H1 (cell line): ENCODE data around the gene SRMS. TPM values are rescaled to one million over a fixed set of nuclear protein-coding genes. Genes with fewer than 3 reads are reported as not detected.
A peak's percentile ranks its signal among the peaks of the same experiment; 100 is the strongest.

Source experiments
- CTCF ChIA-PET: fragments of 300-600 bp; sonication (Branson Sonifier 250); formaldehyde crosslinking; loops from one replicate; lab custom pipeline; 2021; ENCODE audit not compliant: partially characterized antibody; lab: Charles Lee
- POLR2A ChIA-PET: fragments of 300-600 bp; sonication (Branson Sonifier 250); formaldehyde crosslinking; loops from one replicate; lab custom pipeline; 2021; ENCODE audit warnings: inconsistent platforms; ENCODE audit not compliant: partially characterized antibody; lab: Charles Lee
- DNase-seq, 2 experiments: peaks; one replicate each; pipeline versions ENCODE4 v3.0.0 to v3.0.0-alpha.2; 2010 to 2022; ENCODE audit warnings: low spot score in 2 of 2, low read depth in 1 of 2, mixed read lengths in 1 of 2
- FAIRE-seq: peaks from 2 replicates; lab custom pipeline; 2011; peaks lifted over from hg19 to GRCh38; lab: Jason Lieb, UNC
- H2AFZ ChIP-seq: 2 replicates; pipeline ENCODE4 v1.8.1; 2012; ENCODE audit warnings: low read length, inconsistent platforms
- H2AK5ac ChIP-seq: 2 replicates; pipeline ENCODE4 v1.6.1; 2013; ENCODE audit warnings: low read depth, low read length
- H2BK120ac ChIP-seq: replicated peaks from 2 replicates; pipeline ENCODE3; 2013; ENCODE audit warnings: low read depth, low read length, inconsistent platforms
- H2BK12ac ChIP-seq: 2 replicates; pipeline ENCODE4 v1.6.1; 2013; ENCODE audit warnings: low read depth, low read length
- H2BK15ac ChIP-seq: 2 replicates; pipeline ENCODE4 v1.6.1; 2013; ENCODE audit warnings: low read length
- H2BK20ac ChIP-seq: 2 replicates; pipeline ENCODE4 v1.6.1; 2013; ENCODE audit warnings: low read length
- H2BK5ac ChIP-seq: 2 replicates; pipeline ENCODE4 v1.6.1; 2013; ENCODE audit warnings: low read depth, low read length
- H3K14ac ChIP-seq: 2 replicates; pipeline ENCODE4 v1.6.1; 2013; ENCODE audit warnings: inconsistent platforms; ENCODE audit not compliant: insufficient read length
- H3K18ac ChIP-seq: 2 replicates; pipeline ENCODE4 v1.6.1; 2013; ENCODE audit warnings: low read length; ENCODE audit errors: extremely low read depth
- H3K23ac ChIP-seq: 2 replicates; pipeline ENCODE4 v1.6.1; 2013; ENCODE audit warnings: inconsistent platforms; ENCODE audit not compliant: insufficient read length
- H3K23me2 ChIP-seq: 2 replicates; pipeline ENCODE4 v1.6.1; 2013; ENCODE audit warnings: low read depth, low read length
- H3K27ac ChIP-seq: 2 replicates; pipeline ENCODE4 v1.6.1; 2011; ENCODE audit warnings: low read depth, low read length, inconsistent platforms
- H3K27me3 ChIP-seq, 4 experiments: replicated peaks in 1 of 4; 1 replicate in 1 of 4; 2 replicates in 3 of 4; pipeline versions ENCODE4 v1.6.1 to v1.8.1; 2011 to 2013; ENCODE audit warnings: low read length in 3 of 4, mild to moderate bottlenecking in 3 of 4, inconsistent platforms in 2 of 4, mixed read lengths in 2 of 4, moderate library complexity in 1 of 4; ENCODE audit not compliant: control insufficient read depth in 3 of 4, insufficient read depth in 3 of 4; ENCODE audit errors: extremely low read depth in 1 of 4
- H3K36me3 ChIP-seq, 4 experiments: 2 replicates each; pipeline versions ENCODE4 v1.6.1 to v1.8.1; 2011 to 2013; ENCODE audit warnings: mild to moderate bottlenecking in 4 of 4, low read length in 3 of 4, moderate library complexity in 2 of 4, control low read depth in 1 of 4, inconsistent platforms in 1 of 4; ENCODE audit not compliant: insufficient read depth in 4 of 4, control insufficient read depth in 2 of 4
- H3K4ac ChIP-seq: replicated peaks from 2 replicates; pipeline ENCODE3; 2013; ENCODE audit warnings: low read length, low read depth, mixed read lengths, inconsistent platforms; ENCODE audit not compliant: insufficient read length
- H3K4me1 ChIP-seq, 4 experiments: replicated peaks in 1 of 4; 1 replicate in 1 of 4; 2 replicates in 3 of 4; pipeline versions ENCODE4 v1.6.1 to v1.8.1; 2011 to 2013; ENCODE audit warnings: low read length in 3 of 4, inconsistent platforms in 2 of 4, mixed read lengths in 1 of 4; ENCODE audit not compliant: insufficient read depth in 4 of 4, control insufficient read depth in 3 of 4
- H3K4me2 ChIP-seq, 2 experiments: 2 replicates each; pipeline versions ENCODE4 v1.6.1 to v1.8.1; 2011 to 2013; ENCODE audit warnings: low read depth in 2 of 2, low read length in 2 of 2, control low read depth in 1 of 2, inconsistent platforms in 1 of 2, mild to moderate bottlenecking in 1 of 2; ENCODE audit not compliant: insufficient read depth in 1 of 2
- H3K4me3 ChIP-seq, 4 experiments: fragments of 200-600, 300-600 bp in 1 of 4; sonication (generic), shearing (Covaris generic), sonication (Bioruptor Twin) in 1 of 4; 2 replicates each; pipeline versions ENCODE4 v1.5.1 to v1.8.1; 2011 to 2016; ENCODE audit warnings: low read length in 4 of 4, low read depth in 3 of 4, control low read depth in 2 of 4, inconsistent platforms in 2 of 4, mild to moderate bottlenecking in 2 of 4, mixed read lengths in 1 of 4, moderate library complexity in 1 of 4; ENCODE audit not compliant: insufficient read depth in 2 of 4; ENCODE audit errors: extremely low read depth in 1 of 4
- H3K56ac ChIP-seq: replicated peaks from 2 replicates; pipeline ENCODE3; 2013; ENCODE audit warnings: low read depth, mild to moderate bottlenecking, mixed read lengths, low read length, inconsistent platforms; ENCODE audit not compliant: insufficient read length
- H3K79me1 ChIP-seq: 2 replicates; pipeline ENCODE4 v1.6.1; 2013; ENCODE audit warnings: low read depth, low read length, control low read depth
- H3K79me2 ChIP-seq, 2 experiments: 2 replicates each; pipeline versions ENCODE4 v1.6.1 to v1.8.1; 2012 to 2013; ENCODE audit warnings: low read length in 2 of 2, mild to moderate bottlenecking in 2 of 2, inconsistent platforms in 1 of 2; ENCODE audit not compliant: insufficient read depth in 2 of 2, control insufficient read depth in 1 of 2
- H3K9ac ChIP-seq, 4 experiments: replicated peaks in 1 of 4; 1 replicate in 1 of 4; 2 replicates in 3 of 4; pipeline versions ENCODE4 v1.6.1 to v1.8.1; 2011 to 2013; ENCODE audit warnings: low read depth in 3 of 4, low read length in 3 of 4, control low read depth in 2 of 4, mild to moderate bottlenecking in 2 of 4, moderate library complexity in 2 of 4, inconsistent platforms in 1 of 4; ENCODE audit errors: extremely low read depth in 1 of 4
- H3K9me3 ChIP-seq, 2 experiments: 2 replicates each; pipeline versions ENCODE4 v1.6.1 to v1.8.1; 2012 to 2013; ENCODE audit warnings: mild to moderate bottlenecking in 2 of 2, moderate library complexity in 2 of 2, control low read depth in 1 of 2, inconsistent platforms in 1 of 2, low read depth in 1 of 2, low read length in 1 of 2, mixed read lengths in 1 of 2; ENCODE audit not compliant: insufficient read depth in 2 of 2
- H4K20me1 ChIP-seq, 2 experiments: replicated peaks in 1 of 2; 2 replicates each; pipeline versions ENCODE3 to v1.8.1; 2011 to 2013; ENCODE audit warnings: inconsistent platforms in 2 of 2, low read length in 2 of 2, mild to moderate bottlenecking in 1 of 2; ENCODE audit not compliant: insufficient read depth in 2 of 2, control insufficient read depth in 1 of 2
- H4K5ac ChIP-seq: 2 replicates; pipeline ENCODE4 v1.6.1; 2013; ENCODE audit warnings: low read length, low read depth, mixed read lengths, inconsistent platforms; ENCODE audit not compliant: insufficient read length
- H4K8ac ChIP-seq: 2 replicates; pipeline ENCODE4 v1.8.0; 2013; ENCODE audit warnings: mild to moderate bottlenecking, moderate library complexity, low read length, inconsistent platforms; ENCODE audit not compliant: insufficient read depth; ENCODE audit errors: extremely low read depth
- H4K91ac ChIP-seq: replicated peaks from 2 replicates; pipeline ENCODE3; 2013; ENCODE audit warnings: low read length, mixed read lengths, inconsistent platforms; ENCODE audit not compliant: insufficient read length
- RBBP5 ChIP-seq: IDR thresholded peaks from 2 replicates; pipeline ENCODE4 v1.7.1; 2012; ENCODE audit warnings: low read depth, mild to moderate bottlenecking, inconsistent platforms, low read length, moderate library complexity, borderline replicate concordance
- SP1 ChIP-seq: IDR thresholded peaks from 2 replicates; pipeline ENCODE4 v1.6.1; 2011; ENCODE audit warnings: low read depth, low read length
- TAF1 ChIP-seq: IDR thresholded peaks from 2 replicates; pipeline ENCODE4 v1.6.1; 2011; ENCODE audit warnings: mild to moderate bottlenecking, low read depth, low read length
- TCF12 ChIP-seq: IDR thresholded peaks from 2 replicates; pipeline ENCODE4 v1.6.1; 2011; ENCODE audit warnings: low read depth, mild to moderate bottlenecking, low read length
- WGBS, 2 experiments: shearing (Covaris generic) in 1 of 2; methylation state at CpG; one replicate each; pipeline versions ENCODE4 v1.1.6 to v1.1.7; 2013 to 2015; ENCODE audit warnings: low lambda C conversion rate in 2 of 2, mixed read lengths in 2 of 2, inconsistent platforms in 1 of 2, low coverage in 1 of 2, missing lambda C conversion rate in 1 of 2; ENCODE audit not compliant: insufficient replicate concordance in 2 of 2, insufficient coverage in 1 of 2, insufficient read length in 1 of 2; ENCODE audit errors: extremely low coverage in 1 of 2, missing lambda C conversion rate in 1 of 2; 5-methylcytosine and 5-hydroxymethylcytosine counted together
- polyA plus RNA-seq, 7 experiments: library from polyadenylated mRNA; depleted of rRNA in 3 of 7; stranded (reverse) in 5 of 7; unstranded in 2 of 7; fragments of >200 nt in 5 of 7; fragments of 200-250 nt in 2 of 7; gene quantifications; 1 replicate in 5 of 7; 2 replicates in 1 of 7; 4 replicates in 1 of 7; pipeline versions ENCODE4 v1.2.1 to v1.2.3, GENCODE V29; 2011 to 2013; ENCODE audit warnings: missing spikeins in 2 of 7, mixed read lengths in 2 of 7
- total RNA-seq: library from RNA; stranded (reverse); fragmentation: NEBNext Ultra II Directional; extraction: Animal tissue kit (Norgen Biotek cat#: 25700); gene quantifications from 2 replicates; pipeline ENCODE4 v1.2.1, GENCODE V29; 2021

SRMS gene
- total and polyA plus RNA-seq, 2 of the 8 experiments (the other 6 are each of a cell fraction or from before 2014, with no cell fraction given), result 0.39 to 0.76 TPM

DNA sequence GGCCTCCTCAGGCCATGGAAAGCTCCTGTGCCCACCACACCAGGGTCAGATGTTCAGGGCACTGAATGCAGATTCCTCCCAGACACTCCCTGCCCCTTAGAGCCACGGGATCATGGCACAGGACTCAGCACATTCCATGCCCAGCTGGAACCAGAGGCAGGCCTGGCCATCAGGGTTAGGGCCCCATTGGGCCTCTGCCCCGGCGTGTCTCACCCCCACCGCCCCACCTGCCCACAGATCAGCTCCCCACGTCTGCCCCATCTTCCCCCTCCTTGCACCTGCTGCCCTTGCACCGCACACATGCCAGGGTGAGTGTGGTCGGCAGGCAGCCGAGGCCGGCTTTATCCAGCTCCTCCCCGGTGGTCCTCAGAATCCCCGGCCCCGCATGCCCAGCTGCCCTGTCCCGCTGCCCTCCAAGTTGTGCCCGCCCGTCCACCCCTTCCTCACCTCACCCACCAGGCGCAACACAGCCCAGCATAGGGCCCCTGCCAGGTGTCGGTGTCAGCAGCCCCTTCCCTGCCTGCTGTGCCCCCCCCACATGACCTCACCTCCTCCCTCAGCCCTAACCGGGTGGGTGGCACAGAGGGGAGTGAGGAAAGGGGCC lies 2.2 kb upstream of the SRMS start:
- Histone ChIP-seq H2BK5ac (no peak overlapping the region; the same call in 1 of the 2 replicates), H2AK5ac (peak overlapping the region; percentile 93; the same call in 1 of the 2 replicates), H3K14ac (no peak overlapping the region), H3K4me2 (no peak overlapping the region), H3K36me3 (no peaks in the 10 kb centered on the region), H3K27ac (no peak overlapping the region), H2BK20ac (peak overlapping the region; percentile 80; the same call in 1 of the 2 replicates), H3K23me2 (peaks cover 4% of the 10 kb centered on the region; the same call in 1 of the 2 replicates), H3K79me2 (no peaks in the 10 kb centered on the region), H3K56ac (no peak overlapping the region), H2BK120ac (no peak overlapping the region), H4K91ac (peak overlapping the region; percentile 81), H3K9ac (no peak overlapping the region), H3K27me3 (no peaks in the 10 kb centered on the region), H2BK12ac (peak overlapping the region; percentile 87; the same call in 1 of the 2 replicates), H2BK15ac (peak overlapping the region; percentile 72), H3K4me1 (peaks cover 0 to 36% (median 18%) of the 10 kb centered on the region in 4 experiments; a peak in 6 of 7 replicates), H3K23ac (no peak overlapping the region), H4K5ac (no peak overlapping the region), H4K20me1 (no peaks in the 10 kb centered on the region), H3K9me3 (no peaks in the 10 kb centered on the region), H3K4me3 (no peak overlapping the region), H3K4ac (no peak overlapping the region), H4K8ac (no peak overlapping the region; the same call in 1 of the 2 replicates), H3K18ac (no peak overlapping the region; the same call in 1 of the 2 replicates), H2AFZ (no peak overlapping the region), H3K79me1 (no peaks in the 10 kb centered on the region)
- ChIA-PET CTCF (interaction anchor here (0.6 to 1.5 kb wide), 5 partner anchors 28 to 188 kb away, joined by 3 to 5 read pairs (median 3); no protein-coding TSS in a partner anchor), POLR2A (interaction anchor here (1.3 kb wide), 1 partner anchor 11 kb away, joined by 3 read pairs; no protein-coding TSS in a partner anchor)
- DNase-seq, result no peak
- FAIRE-seq, result no peak
- TF ChIP-seq SP1, result no peak
- no peak for TF ChIP-seq TCF12
- TF ChIP-seq RBBP5, result no peak
- no peak for TF ChIP-seq TAF1
- WGBS, 2 experiments, result 91% methylated on average over 10 of the region's 18 CpGs; no CpG with 5 or more reads in 1 of the 2 experiments
